H1 (cell line): Measurements from ENCODE around the gene RERE. TPM values are rescaled to one million over a fixed set of nuclear protein-coding genes. Genes with fewer than 3 reads are reported as not detected.

ENCODE experiments used
- CTCF ChIA-PET: fragments of 300-600 bp; sonication (Branson Sonifier 250); formaldehyde crosslinking; loops from one replicate; lab custom pipeline; 2021; ENCODE audit not compliant: partially characterized antibody; lab: Charles Lee
- POLR2A ChIA-PET: fragments of 300-600 bp; sonication (Branson Sonifier 250); formaldehyde crosslinking; loops from one replicate; lab custom pipeline; 2021; ENCODE audit warnings: inconsistent platforms; ENCODE audit not compliant: partially characterized antibody; lab: Charles Lee
- DNase-seq, 2 experiments: peaks; one replicate each; pipeline versions ENCODE4 v3.0.0 to v3.0.0-alpha.2; 2010 to 2022; ENCODE audit warnings: low spot score in 2 of 2, low read depth in 1 of 2, mixed read lengths in 1 of 2
- FAIRE-seq: peaks from 2 replicates; lab custom pipeline; 2011; peaks lifted over from hg19 to GRCh38; lab: Jason Lieb, UNC
- H2AFZ ChIP-seq: 2 replicates; pipeline ENCODE4 v1.8.1; 2012; ENCODE audit warnings: low read length, inconsistent platforms
- H2AK5ac ChIP-seq: 2 replicates; pipeline ENCODE4 v1.6.1; 2013; ENCODE audit warnings: low read depth, low read length
- H2BK120ac ChIP-seq: replicated peaks from 2 replicates; pipeline ENCODE3; 2013; ENCODE audit warnings: low read depth, low read length, inconsistent platforms
- H2BK12ac ChIP-seq: 2 replicates; pipeline ENCODE4 v1.6.1; 2013; ENCODE audit warnings: low read depth, low read length
- H2BK15ac ChIP-seq: 2 replicates; pipeline ENCODE4 v1.6.1; 2013; ENCODE audit warnings: low read length
- H2BK20ac ChIP-seq: 2 replicates; pipeline ENCODE4 v1.6.1; 2013; ENCODE audit warnings: low read length
- H2BK5ac ChIP-seq: 2 replicates; pipeline ENCODE4 v1.6.1; 2013; ENCODE audit warnings: low read depth, low read length
- H3K14ac ChIP-seq: 2 replicates; pipeline ENCODE4 v1.6.1; 2013; ENCODE audit warnings: inconsistent platforms; ENCODE audit not compliant: insufficient read length
- H3K18ac ChIP-seq: 2 replicates; pipeline ENCODE4 v1.6.1; 2013; ENCODE audit warnings: low read length; ENCODE audit errors: extremely low read depth
- H3K23ac ChIP-seq: 2 replicates; pipeline ENCODE4 v1.6.1; 2013; ENCODE audit warnings: inconsistent platforms; ENCODE audit not compliant: insufficient read length
- H3K23me2 ChIP-seq: 2 replicates; pipeline ENCODE4 v1.6.1; 2013; ENCODE audit warnings: low read depth, low read length
- H3K27ac ChIP-seq: 2 replicates; pipeline ENCODE4 v1.6.1; 2011; ENCODE audit warnings: low read depth, low read length, inconsistent platforms
- H3K27me3 ChIP-seq, 4 experiments: replicated peaks in 1 of 4; 1 replicate in 1 of 4; 2 replicates in 3 of 4; pipeline versions ENCODE4 v1.6.1 to v1.8.1; 2011 to 2013; ENCODE audit warnings: low read length in 3 of 4, mild to moderate bottlenecking in 3 of 4, inconsistent platforms in 2 of 4, mixed read lengths in 2 of 4, moderate library complexity in 1 of 4; ENCODE audit not compliant: control insufficient read depth in 3 of 4, insufficient read depth in 3 of 4; ENCODE audit errors: extremely low read depth in 1 of 4
- H3K36me3 ChIP-seq, 4 experiments: 2 replicates each; pipeline versions ENCODE4 v1.6.1 to v1.8.1; 2011 to 2013; ENCODE audit warnings: mild to moderate bottlenecking in 4 of 4, low read length in 3 of 4, moderate library complexity in 2 of 4, control low read depth in 1 of 4, inconsistent platforms in 1 of 4; ENCODE audit not compliant: insufficient read depth in 4 of 4, control insufficient read depth in 2 of 4
- H3K4ac ChIP-seq: replicated peaks from 2 replicates; pipeline ENCODE3; 2013; ENCODE audit warnings: low read length, low read depth, mixed read lengths, inconsistent platforms; ENCODE audit not compliant: insufficient read length
- H3K4me1 ChIP-seq, 4 experiments: replicated peaks in 1 of 4; 1 replicate in 1 of 4; 2 replicates in 3 of 4; pipeline versions ENCODE4 v1.6.1 to v1.8.1; 2011 to 2013; ENCODE audit warnings: low read length in 3 of 4, inconsistent platforms in 2 of 4, mixed read lengths in 1 of 4; ENCODE audit not compliant: insufficient read depth in 4 of 4, control insufficient read depth in 3 of 4
- H3K4me2 ChIP-seq, 2 experiments: 2 replicates each; pipeline versions ENCODE4 v1.6.1 to v1.8.1; 2011 to 2013; ENCODE audit warnings: low read depth in 2 of 2, low read length in 2 of 2, control low read depth in 1 of 2, inconsistent platforms in 1 of 2, mild to moderate bottlenecking in 1 of 2; ENCODE audit not compliant: insufficient read depth in 1 of 2
- H3K4me3 ChIP-seq, 4 experiments: fragments of 200-600, 300-600 bp in 1 of 4; sonication (generic), shearing (Covaris generic), sonication (Bioruptor Twin) in 1 of 4; 2 replicates each; pipeline versions ENCODE4 v1.5.1 to v1.8.1; 2011 to 2016; ENCODE audit warnings: low read length in 4 of 4, low read depth in 3 of 4, control low read depth in 2 of 4, inconsistent platforms in 2 of 4, mild to moderate bottlenecking in 2 of 4, mixed read lengths in 1 of 4, moderate library complexity in 1 of 4; ENCODE audit not compliant: insufficient read depth in 2 of 4; ENCODE audit errors: extremely low read depth in 1 of 4
- H3K56ac ChIP-seq: replicated peaks from 2 replicates; pipeline ENCODE3; 2013; ENCODE audit warnings: low read depth, mild to moderate bottlenecking, mixed read lengths, low read length, inconsistent platforms; ENCODE audit not compliant: insufficient read length
- H3K79me1 ChIP-seq: 2 replicates; pipeline ENCODE4 v1.6.1; 2013; ENCODE audit warnings: low read depth, low read length, control low read depth
- H3K79me2 ChIP-seq, 2 experiments: 2 replicates each; pipeline versions ENCODE4 v1.6.1 to v1.8.1; 2012 to 2013; ENCODE audit warnings: low read length in 2 of 2, mild to moderate bottlenecking in 2 of 2, inconsistent platforms in 1 of 2; ENCODE audit not compliant: insufficient read depth in 2 of 2, control insufficient read depth in 1 of 2
- H3K9ac ChIP-seq, 4 experiments: replicated peaks in 1 of 4; 1 replicate in 1 of 4; 2 replicates in 3 of 4; pipeline versions ENCODE4 v1.6.1 to v1.8.1; 2011 to 2013; ENCODE audit warnings: low read depth in 3 of 4, low read length in 3 of 4, control low read depth in 2 of 4, mild to moderate bottlenecking in 2 of 4, moderate library complexity in 2 of 4, inconsistent platforms in 1 of 4; ENCODE audit errors: extremely low read depth in 1 of 4
- H3K9me3 ChIP-seq, 2 experiments: 2 replicates each; pipeline versions ENCODE4 v1.6.1 to v1.8.1; 2012 to 2013; ENCODE audit warnings: mild to moderate bottlenecking in 2 of 2, moderate library complexity in 2 of 2, control low read depth in 1 of 2, inconsistent platforms in 1 of 2, low read depth in 1 of 2, low read length in 1 of 2, mixed read lengths in 1 of 2; ENCODE audit not compliant: insufficient read depth in 2 of 2
- H4K20me1 ChIP-seq, 2 experiments: replicated peaks in 1 of 2; 2 replicates each; pipeline versions ENCODE3 to v1.8.1; 2011 to 2013; ENCODE audit warnings: inconsistent platforms in 2 of 2, low read length in 2 of 2, mild to moderate bottlenecking in 1 of 2; ENCODE audit not compliant: insufficient read depth in 2 of 2, control insufficient read depth in 1 of 2
- H4K5ac ChIP-seq: 2 replicates; pipeline ENCODE4 v1.6.1; 2013; ENCODE audit warnings: low read length, low read depth, mixed read lengths, inconsistent platforms; ENCODE audit not compliant: insufficient read length
- H4K8ac ChIP-seq: 2 replicates; pipeline ENCODE4 v1.8.0; 2013; ENCODE audit warnings: mild to moderate bottlenecking, moderate library complexity, low read length, inconsistent platforms; ENCODE audit not compliant: insufficient read depth; ENCODE audit errors: extremely low read depth
- H4K91ac ChIP-seq: replicated peaks from 2 replicates; pipeline ENCODE3; 2013; ENCODE audit warnings: low read length, mixed read lengths, inconsistent platforms; ENCODE audit not compliant: insufficient read length
- KDM1A ChIP-seq: fragments of 200-600, 300-600 bp; sonication (generic); IDR thresholded peaks from 2 replicates; pipeline ENCODE4 v1.7.1; 2016; ENCODE audit warnings: mild to moderate bottlenecking, low read length, borderline replicate concordance
- SRF ChIP-seq: IDR thresholded peaks from 2 replicates; pipeline ENCODE4 v1.6.1; 2011; ENCODE audit warnings: mild to moderate bottlenecking, low read depth, low read length, moderate library complexity
- TAF1 ChIP-seq: IDR thresholded peaks from 2 replicates; pipeline ENCODE4 v1.6.1; 2011; ENCODE audit warnings: mild to moderate bottlenecking, low read depth, low read length
- TEAD4 ChIP-seq: IDR thresholded peaks from 2 replicates; pipeline ENCODE4 v1.6.1; 2012; ENCODE audit warnings: low read depth, low read length, inconsistent platforms, mixed read lengths
- WGBS, 2 experiments: shearing (Covaris generic) in 1 of 2; methylation state at CpG; one replicate each; pipeline versions ENCODE4 v1.1.6 to v1.1.7; 2013 to 2015; ENCODE audit warnings: low lambda C conversion rate in 2 of 2, mixed read lengths in 2 of 2, inconsistent platforms in 1 of 2, low coverage in 1 of 2, missing lambda C conversion rate in 1 of 2; ENCODE audit not compliant: insufficient replicate concordance in 2 of 2, insufficient coverage in 1 of 2, insufficient read length in 1 of 2; ENCODE audit errors: extremely low coverage in 1 of 2, missing lambda C conversion rate in 1 of 2; 5-methylcytosine and 5-hydroxymethylcytosine counted together
- polyA plus RNA-seq, 7 experiments: library from polyadenylated mRNA; depleted of rRNA in 3 of 7; stranded (reverse) in 5 of 7; unstranded in 2 of 7; fragments of >200 nt in 5 of 7; fragments of 200-250 nt in 2 of 7; gene quantifications; 1 replicate in 5 of 7; 2 replicates in 1 of 7; 4 replicates in 1 of 7; pipeline versions ENCODE4 v1.2.1 to v1.2.3, GENCODE V29; 2011 to 2013; ENCODE audit warnings: missing spikeins in 2 of 7, mixed read lengths in 2 of 7
- total RNA-seq: library from RNA; stranded (reverse); fragmentation: NEBNext Ultra II Directional; extraction: Animal tissue kit (Norgen Biotek cat#: 25700); gene quantifications from 2 replicates; pipeline ENCODE4 v1.2.1, GENCODE V29; 2021
- TF ChIP-seq, protein P1 (sequence below): IDR thresholded peaks from 2 replicates; pipeline ENCODE4 v1.6.1; 2012; ENCODE audit warnings: inconsistent platforms

The RERE gene
- total and polyA plus RNA-seq, 2 of the 8 experiments (the other 6 are each of a cell fraction or from before 2014, with no cell fraction given), result 15.3 to 142 TPM

DNA sequence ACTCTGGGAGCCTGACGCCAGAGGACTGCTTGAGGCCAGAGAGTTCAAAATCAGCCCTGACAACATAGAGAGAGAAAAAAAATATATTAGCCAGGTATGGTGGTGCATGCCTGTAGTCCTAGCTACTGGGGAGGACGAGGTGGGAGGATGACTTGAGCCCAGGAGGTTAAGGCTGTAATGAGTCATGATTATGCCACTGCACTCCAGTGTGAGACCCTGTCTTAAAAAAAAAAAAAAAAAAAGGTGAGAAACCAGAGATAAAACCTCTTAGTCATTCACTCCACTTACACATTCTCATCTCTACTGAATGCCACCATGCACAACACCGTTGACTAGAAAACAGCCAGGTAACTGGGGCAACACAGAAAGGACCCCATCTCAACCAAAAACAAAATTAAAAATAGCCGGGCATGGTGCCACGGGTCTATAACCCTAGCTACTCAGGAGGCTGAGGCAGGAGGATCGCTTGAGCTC lies 321.5 kb downstream of the RERE start:
- no peak overlapping the region for H3K14ac ChIP-seq
- H2BK20ac ChIP-seq, result no peak overlapping the region
- H3K4ac ChIP-seq, result no peak overlapping the region
- no peak overlapping the region for H2BK12ac ChIP-seq
- no peak overlapping the region for H4K8ac ChIP-seq
- 0 out of 2 replicates have a peak, but pooled peaks cover 2% of the 10 kb centered on the region for H3K79me1 ChIP-seq
- H4K20me1 ChIP-seq, result peaks cover 0 to 1% of the 10 kb centered on the region in 2 experiments
- H4K91ac ChIP-seq, result no peak overlapping the region
- no peak overlapping the region for H3K56ac ChIP-seq
- DNase-seq (no peak), FAIRE-seq (no peak)
- H3K9me3 ChIP-seq, result peaks cover 0 to 2% of the 10 kb centered on the region in 2 experiments; a peak in 2 of 4 replicates
- H3K23ac ChIP-seq, result no peak overlapping the region
- no peak overlapping the region for H3K18ac ChIP-seq
- no peak overlapping the region for H2BK15ac ChIP-seq
- no peak overlapping the region for H3K4me2 ChIP-seq
- no peak overlapping the region for H4K5ac ChIP-seq
- WGBS, 2 experiments, result 88% methylated on average over 6 of the region's 6 CpGs; no CpG with 5 or more reads in 1 of the 2 experiments
- no peak for TF ChIP-seq KDM1A
- TF ChIP-seq, protein P1, sequence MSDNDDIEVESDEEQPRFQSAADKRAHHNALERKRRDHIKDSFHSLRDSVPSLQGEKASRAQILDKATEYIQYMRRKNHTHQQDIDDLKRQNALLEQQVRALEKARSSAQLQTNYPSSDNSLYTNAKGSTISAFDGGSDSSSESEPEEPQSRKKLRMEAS, result no peak
- no peak for TF ChIP-seq TAF1
- no peak for TF ChIP-seq TEAD4
- no peak for TF ChIP-seq SRF
- no peak overlapping the region for H3K27ac ChIP-seq
- no peaks in the 10 kb centered on the region for H3K4me1 ChIP-seq
- H2BK120ac ChIP-seq, result no peak overlapping the region
- ChIA-PET CTCF (no interaction called here), POLR2A (interaction anchor here (0.6 kb wide), 1 partner anchor 12 kb away, joined by 3 read pairs; no protein-coding TSS in a partner anchor)
- H2AK5ac ChIP-seq, result no peak overlapping the region
- H3K23me2 ChIP-seq, result no peaks in the 10 kb centered on the region
- no peak overlapping the region for H2AFZ ChIP-seq
- peaks cover 0 to 13% of the 10 kb centered on the region in 2 experiments; a peak in 2 of 4 replicates for H3K79me2 ChIP-seq
- no peak overlapping the region for H3K4me3 ChIP-seq
- H3K9ac ChIP-seq, result no peak overlapping the region
- H2BK5ac ChIP-seq, result no peak overlapping the region
- H3K27me3 ChIP-seq, result no peaks in the 10 kb centered on the region
- H3K36me3 ChIP-seq, result peaks cover 8 to 37% (median 29%) of the 10 kb centered on the region in 4 experiments
